SJSA1 (cell line): ENCODE measurements around the gene ETV6. TPM values are rescaled to one million over a fixed set of nuclear protein-coding genes. Genes with fewer than 3 reads are reported as not detected.

ENCODE experiments used
- DNase-seq, 2 experiments: peaks; one replicate each; pipeline ENCODE4 v3.0.0-alpha.2; 2015 to 2020; ENCODE audit warnings: low spot score in 2 of 2, low read depth in 1 of 2
- H3K27ac ChIP-seq: fragments of 250-450 bp; sonication (Bioruptor Pico); 2 replicates; pipeline ENCODE4 v1.5.1; 2020; ENCODE audit warnings: mild to moderate bottlenecking, moderate library complexity
- H3K27me3 ChIP-seq: fragments of 250-450 bp; sonication (Bioruptor Pico); replicated peaks from 2 replicates; pipeline ENCODE4 v1.5.1; 2020; ENCODE audit warnings: mild to moderate bottlenecking, moderate library complexity
- H3K36me3 ChIP-seq: fragments of 250-450 bp; sonication (Bioruptor Pico); 2 replicates; pipeline ENCODE4 v1.5.1; 2020; ENCODE audit warnings: mild to moderate bottlenecking
- H3K4me1 ChIP-seq: fragments of 250-450 bp; sonication (Bioruptor Pico); replicated peaks from 2 replicates; pipeline ENCODE4 v1.6.1; 2021; ENCODE audit warnings: mild to moderate bottlenecking
- H3K4me3 ChIP-seq: fragments of 250-450 bp; sonication (Bioruptor Pico); 2 replicates; pipeline ENCODE4 v1.5.1; 2020; ENCODE audit warnings: mild to moderate bottlenecking
- H3K9me3 ChIP-seq: fragments of 250-450 bp; sonication (Bioruptor Pico); replicated peaks from 2 replicates; pipeline ENCODE4 v1.5.1; 2020; ENCODE audit warnings: mild to moderate bottlenecking
- total RNA-seq: library from RNA; depleted of rRNA; stranded (reverse); fragments of >200 nt; shearing (Covaris generic); gene quantifications from 2 replicates; pipeline ENCODE4 v1.2.3, GENCODE V29; 2014

Gene ETV6
- total RNA-seq, 1 experiment from 2014 or later = 8.0 TPM

DNA sequence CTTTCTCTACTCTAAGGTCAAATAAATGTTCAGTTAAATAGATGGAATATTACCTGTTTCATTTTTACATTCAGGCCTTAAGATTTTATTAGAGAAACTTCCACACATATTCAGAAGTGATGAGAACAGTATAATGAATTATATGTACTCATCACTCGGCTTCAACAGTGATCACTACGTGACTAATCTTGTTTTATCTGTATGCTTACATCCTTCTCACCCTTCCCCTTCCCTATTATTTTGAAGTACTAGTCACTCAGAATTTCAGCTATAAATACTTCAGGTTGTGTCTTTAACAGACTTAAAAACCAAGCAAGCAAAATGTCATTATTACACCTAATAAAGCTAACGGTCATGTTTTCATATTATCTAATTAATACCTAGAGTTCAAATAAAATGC is 34.9 kb downstream of the ETV6 start:
- DNase-seq = peak in 1 of 2 experiments; percentile 21
- Histone ChIP-seq H3K9me3 (no peaks in the 10 kb centered on the region), H3K27ac (peak overlapping the region; percentile 4; the same call in 1 of the 2 replicates), H3K4me1 (peaks cover 37% of the 10 kb centered on the region), H3K4me3 (no peak overlapping the region), H3K36me3 (0 out of 2 replicates have a peak, but pooled peaks cover 3% of the 10 kb centered on the region), H3K27me3 (no peaks in the 10 kb centered on the region)

DNA sequence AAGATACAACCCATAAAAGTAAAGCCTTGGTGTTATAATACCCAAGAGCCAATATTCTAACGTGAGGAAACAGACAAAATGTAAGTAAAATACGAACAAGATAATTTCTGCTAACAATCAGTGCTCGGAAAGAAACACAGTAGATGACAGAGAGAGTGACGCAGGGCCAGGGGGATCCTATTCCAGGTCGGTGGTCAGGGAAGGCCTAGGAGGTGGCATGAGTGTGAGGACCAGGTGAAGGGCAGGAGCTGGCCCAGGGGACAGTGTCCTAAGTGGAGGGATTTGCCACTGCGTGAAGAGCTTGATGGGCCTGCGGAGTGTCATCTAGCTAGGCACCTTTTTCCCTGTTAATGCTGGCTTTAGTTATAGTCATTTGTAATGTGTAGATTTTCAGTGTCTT is 35.3 kb downstream of the ETV6 start:
- H3K9me3 ChIP-seq = no peaks in the 10 kb centered on the region
- peak overlapping the region; percentile 4; the same call in 1 of the 2 replicates for H3K27ac ChIP-seq
- no peak for DNase-seq
- no peaks in the 10 kb centered on the region for H3K27me3 ChIP-seq
- H3K4me1 ChIP-seq = peaks cover 38% of the 10 kb centered on the region
- no peak overlapping the region for H3K4me3 ChIP-seq
- H3K36me3 ChIP-seq = 0 out of 2 replicates have a peak, but pooled peaks cover 3% of the 10 kb centered on the region

DNA sequence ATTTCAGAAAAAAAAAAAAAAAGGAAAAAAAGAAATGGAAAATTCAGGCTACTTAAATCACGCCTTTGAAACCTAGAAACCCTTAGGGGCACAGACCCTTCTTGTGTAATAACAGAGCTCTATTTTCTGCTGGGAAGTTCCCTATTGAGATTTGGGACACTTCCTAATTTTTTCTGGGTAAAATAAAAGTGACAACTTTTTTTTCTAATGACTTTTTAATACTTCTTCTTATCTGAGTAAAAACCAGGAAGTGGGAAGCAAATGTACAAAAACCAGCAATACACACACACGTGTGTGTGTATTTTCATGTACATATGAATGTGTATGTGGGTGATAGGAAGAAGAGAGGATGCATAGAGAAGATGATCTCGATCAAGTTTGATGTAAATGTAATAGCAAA is 35.8 kb downstream of the ETV6 start:
- H3K27me3 ChIP-seq = no peaks in the 10 kb centered on the region
- H3K4me1 ChIP-seq = peaks cover 38% of the 10 kb centered on the region
- no peak overlapping the region for H3K4me3 ChIP-seq

DNA sequence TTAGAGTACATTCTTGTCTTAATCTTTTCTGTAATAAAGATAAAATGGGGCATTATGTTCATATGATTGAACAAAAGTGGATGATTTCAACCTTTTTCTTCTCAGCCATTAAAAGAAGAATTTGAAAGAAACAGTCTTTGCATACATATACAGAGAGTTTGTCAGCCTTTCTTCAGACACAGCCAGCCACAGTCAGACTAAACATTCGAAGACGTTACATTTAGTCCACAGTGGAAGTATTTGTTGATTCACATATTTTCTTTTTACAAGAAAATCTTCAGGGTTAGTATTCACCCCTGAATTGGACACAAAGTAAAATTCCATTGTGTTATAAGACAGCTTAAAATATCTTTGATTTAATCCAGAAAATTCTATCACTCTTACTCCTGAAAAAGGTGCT is 36.2 kb downstream of the ETV6 start:
- peak in 1 of 2 experiments; percentile 54 for DNase-seq
- no peak overlapping the region for H3K4me3 ChIP-seq
- peak overlapping the region; percentile 14 for H3K27ac ChIP-seq
- H3K27me3 ChIP-seq = no peaks in the 10 kb centered on the region
- no peaks in the 10 kb centered on the region for H3K9me3 ChIP-seq
- 0 out of 2 replicates have a peak, but pooled peaks cover 3% of the 10 kb centered on the region for H3K36me3 ChIP-seq
- peaks cover 38% of the 10 kb centered on the region for H3K4me1 ChIP-seq

More for the DNA sequence above, 35.8 kb downstream of the ETV6 start:
- peak overlapping the region; percentile 14 for H3K27ac ChIP-seq
- no peaks in the 10 kb centered on the region for H3K9me3 ChIP-seq
- H3K36me3 ChIP-seq = 0 out of 2 replicates have a peak, but pooled peaks cover 3% of the 10 kb centered on the region
- DNase-seq = no peak

DNA sequence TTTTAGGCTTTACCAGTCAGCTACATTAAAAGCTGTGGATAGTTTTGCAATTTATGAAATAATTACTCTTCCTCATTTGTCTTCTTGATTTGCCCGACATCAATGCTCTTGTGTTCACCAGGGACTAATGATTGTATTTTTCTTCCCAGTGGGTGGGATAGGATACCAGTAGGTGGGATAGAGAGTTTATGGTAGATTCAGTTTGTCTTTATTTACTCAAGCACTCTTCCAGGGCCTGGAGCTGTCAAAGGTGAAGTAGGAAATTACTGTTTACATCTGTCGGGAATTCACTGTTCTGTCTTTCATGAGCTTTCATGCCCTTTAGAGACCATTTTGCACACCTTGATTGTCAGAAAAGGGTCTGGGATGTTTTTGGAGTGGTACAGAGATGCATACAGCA is 36.6 kb downstream of the ETV6 start:
- Histone ChIP-seq H3K27me3 (no peaks in the 10 kb centered on the region), H3K27ac (peak overlapping the region; percentile 14), H3K9me3 (no peaks in the 10 kb centered on the region), H3K4me3 (no peak overlapping the region), H3K4me1 (peaks cover 38% of the 10 kb centered on the region), H3K36me3 (0 out of 2 replicates have a peak, but pooled peaks cover 3% of the 10 kb centered on the region)
- DNase-seq = no peak

DNA sequence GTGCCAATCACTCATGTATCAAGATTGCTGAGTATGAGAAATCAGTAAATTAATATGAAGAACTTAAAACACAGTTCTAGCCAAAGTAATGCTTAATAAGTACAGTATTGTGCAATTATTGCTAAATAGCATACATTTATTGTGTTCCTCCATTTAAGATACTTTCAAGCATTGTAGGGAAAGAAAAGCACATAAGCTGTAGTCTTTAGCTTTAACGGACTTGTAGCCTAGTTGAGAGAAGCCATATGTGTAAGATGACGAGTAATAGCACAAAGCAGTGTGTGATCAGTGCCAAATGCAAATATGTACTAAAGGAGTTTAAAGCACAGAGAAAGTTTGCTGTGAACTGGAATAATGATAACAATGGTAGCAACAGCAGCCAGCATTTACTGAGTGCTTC is 38.1 kb downstream of the ETV6 start:
- Histone ChIP-seq H3K27ac (no peak overlapping the region), H3K36me3 (0 out of 2 replicates have a peak, but pooled peaks cover 3% of the 10 kb centered on the region), H3K9me3 (no peaks in the 10 kb centered on the region), H3K4me3 (no peak overlapping the region), H3K4me1 (peaks cover 38% of the 10 kb centered on the region), H3K27me3 (no peaks in the 10 kb centered on the region)
- no peak for DNase-seq

DNA sequence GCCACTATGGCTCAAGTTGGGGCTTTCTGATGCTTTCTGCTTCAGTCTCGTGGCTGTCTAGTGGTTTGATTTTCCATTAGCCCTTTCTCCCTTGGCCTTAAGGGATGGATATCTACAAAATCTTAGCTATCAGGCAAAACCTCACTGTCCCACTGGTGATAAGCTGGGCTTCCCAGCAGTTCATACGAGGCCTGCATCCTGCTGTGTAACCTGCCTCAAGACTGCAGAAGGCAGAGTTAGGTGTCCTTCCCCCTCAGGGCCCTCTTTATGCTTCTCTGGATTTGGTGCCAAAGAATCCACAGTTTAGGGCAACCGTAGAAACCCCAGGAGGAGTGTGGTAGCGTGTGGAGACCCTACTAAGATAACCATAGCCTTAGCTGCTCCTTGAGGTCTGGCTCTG is 38.9 kb downstream of the ETV6 start:
- Histone ChIP-seq H3K36me3 (0 out of 2 replicates have a peak, but pooled peaks cover 3% of the 10 kb centered on the region), H3K27me3 (no peaks in the 10 kb centered on the region), H3K27ac (no peak overlapping the region), H3K4me3 (no peak overlapping the region), H3K9me3 (no peaks in the 10 kb centered on the region), H3K4me1 (peaks cover 38% of the 10 kb centered on the region)
- DNase-seq = no peak

DNA sequence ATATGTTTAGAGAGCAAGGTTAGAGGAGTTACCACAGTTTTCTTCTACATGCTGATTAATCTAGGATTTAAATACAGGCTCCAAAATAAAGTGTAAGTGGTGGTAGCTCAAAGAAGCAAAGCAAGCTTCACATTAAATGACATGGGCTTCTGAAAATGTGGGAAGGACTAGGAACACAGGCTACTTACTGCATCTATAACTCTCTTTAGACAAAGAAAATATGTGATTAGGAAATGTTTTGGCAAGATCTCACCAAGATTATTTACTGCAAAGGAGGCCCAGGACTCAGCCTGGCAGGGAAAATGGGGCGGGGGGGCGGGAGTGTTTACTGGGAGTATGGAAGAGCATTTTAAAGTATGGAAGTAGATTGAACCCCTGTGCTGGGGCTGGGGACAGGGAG is 39.4 kb downstream of the ETV6 start:
- no peaks in the 10 kb centered on the region for H3K27me3 ChIP-seq
- peaks cover 37% of the 10 kb centered on the region for H3K4me1 ChIP-seq
- H3K9me3 ChIP-seq = no peaks in the 10 kb centered on the region
- no peak overlapping the region; the same call in 1 of the 2 replicates for H3K27ac ChIP-seq
- H3K4me3 ChIP-seq = no peak overlapping the region
- DNase-seq = no peak
- 0 out of 2 replicates have a peak, but pooled peaks cover 3% of the 10 kb centered on the region for H3K36me3 ChIP-seq

DNA sequence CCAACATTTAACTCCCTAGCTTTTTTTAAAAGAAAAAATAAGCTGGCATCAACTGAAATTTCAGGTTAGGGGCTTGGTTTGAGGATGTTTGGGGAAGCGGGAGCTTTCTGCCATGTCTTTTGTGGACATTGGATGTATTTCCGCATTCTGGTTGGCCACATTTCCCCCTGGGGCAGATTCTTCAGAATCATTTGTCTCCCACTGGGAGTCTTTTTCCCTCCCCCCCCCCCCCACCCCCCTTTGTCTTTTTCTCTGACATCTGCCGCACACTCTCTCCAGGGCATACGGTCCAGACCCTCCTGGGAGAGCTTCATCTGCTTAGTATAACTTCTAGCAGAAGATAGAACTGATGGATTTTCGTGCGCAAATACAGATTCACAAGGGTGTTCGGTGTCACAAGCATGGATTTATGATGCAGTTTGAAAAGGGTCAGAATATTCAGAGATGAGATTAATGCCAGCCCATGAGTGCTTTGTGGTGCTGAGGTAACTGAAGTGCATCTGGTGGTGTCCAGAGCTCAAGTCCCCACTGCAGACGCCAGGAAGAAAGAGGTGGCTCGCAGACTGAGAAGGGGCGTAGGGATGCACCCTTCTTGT is 40.2 kb downstream of the ETV6 start:
- no peaks in the 10 kb centered on the region for H3K9me3 ChIP-seq
- peaks cover 29% of the 10 kb centered on the region for H3K4me1 ChIP-seq
- peak overlapping the region; percentile 22; the same call in 1 of the 2 replicates for H3K27ac ChIP-seq
- DNase-seq = no peak
- no peaks in the 10 kb centered on the region for H3K27me3 ChIP-seq
- 0 out of 2 replicates have a peak, but pooled peaks cover 3% of the 10 kb centered on the region for H3K36me3 ChIP-seq
- no peak overlapping the region for H3K4me3 ChIP-seq

DNA sequence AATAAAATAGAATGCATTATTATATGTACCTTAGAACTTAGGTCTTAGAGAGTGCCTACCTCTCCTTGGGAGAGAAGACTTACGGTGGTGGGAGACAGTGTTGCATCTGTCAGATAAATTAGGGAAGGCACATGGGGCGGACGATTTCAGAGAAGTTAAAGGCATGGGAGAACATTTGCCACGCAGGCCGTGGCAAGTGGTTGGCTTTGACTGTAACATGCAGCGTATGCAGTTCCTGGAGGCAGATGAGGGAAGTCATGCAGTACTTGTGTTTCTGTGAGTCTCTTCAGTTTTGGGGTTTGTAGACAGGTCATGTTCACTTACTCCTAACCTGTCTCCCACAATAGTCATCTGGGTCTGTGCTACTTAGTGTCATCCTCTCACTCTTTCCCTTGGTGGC is 43.6 kb downstream of the ETV6 start:
- Histone ChIP-seq H3K27me3 (no peaks in the 10 kb centered on the region), H3K4me3 (no peak overlapping the region), H3K27ac (no peak overlapping the region), H3K4me1 (0 out of 2 replicates have a peak, but pooled peaks cover 7% of the 10 kb centered on the region), H3K9me3 (no peaks in the 10 kb centered on the region), H3K36me3 (peaks cover 3% of the 10 kb centered on the region; the same call in 1 of the 2 replicates)
- no peak for DNase-seq

DNA sequence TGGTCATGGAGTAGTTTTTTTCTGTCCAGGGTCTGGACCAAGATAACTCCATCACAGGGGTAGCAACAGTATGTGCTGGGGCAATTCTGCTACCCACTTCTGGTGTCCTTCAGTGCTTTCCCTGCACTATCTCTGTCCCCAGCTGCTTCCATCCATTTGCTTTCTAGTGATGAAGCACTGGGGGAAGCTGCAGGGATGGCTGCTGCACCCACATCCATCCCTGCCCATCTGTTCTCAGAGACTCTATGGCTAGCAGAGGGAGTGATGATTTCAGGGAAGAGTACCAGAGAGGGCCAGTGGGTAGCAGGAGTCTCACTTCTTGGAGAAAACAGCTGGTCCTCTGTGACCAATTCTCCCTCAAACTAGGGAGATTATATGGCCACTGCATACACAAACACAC is 44.1 kb downstream of the ETV6 start:
- Histone ChIP-seq H3K27ac (no peak overlapping the region), H3K9me3 (no peaks in the 10 kb centered on the region), H3K4me3 (no peak overlapping the region), H3K27me3 (no peaks in the 10 kb centered on the region), H3K36me3 (peaks cover 3% of the 10 kb centered on the region; the same call in 1 of the 2 replicates), H3K4me1 (0 out of 2 replicates have a peak, but pooled peaks cover 5% of the 10 kb centered on the region)
- no peak for DNase-seq

DNA sequence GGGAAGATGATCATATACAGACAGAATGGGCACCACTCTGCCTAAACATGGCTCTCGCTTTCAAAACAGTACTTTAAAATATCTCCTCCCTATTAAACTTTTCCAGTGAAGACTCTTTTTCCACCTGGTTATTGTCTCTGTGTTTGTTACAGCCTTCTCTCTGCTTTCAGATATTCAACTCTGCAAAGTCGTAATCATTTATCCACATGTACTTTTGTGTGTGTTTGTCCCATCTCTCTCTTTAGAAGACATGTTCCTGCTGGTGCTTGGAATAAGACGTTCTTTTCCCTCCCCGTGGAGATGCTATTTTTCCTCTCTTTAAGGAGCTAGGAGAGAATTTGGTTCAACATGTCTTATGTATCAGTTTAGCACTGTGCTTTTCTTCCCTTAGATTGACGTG is 45.1 kb downstream of the ETV6 start:
- no peak for DNase-seq
- Histone ChIP-seq H3K4me3 (no peak overlapping the region), H3K4me1 (no peaks in the 10 kb centered on the region), H3K27me3 (no peaks in the 10 kb centered on the region), H3K36me3 (peaks cover 3% of the 10 kb centered on the region; the same call in 1 of the 2 replicates), H3K9me3 (no peaks in the 10 kb centered on the region), H3K27ac (no peak overlapping the region)

DNA sequence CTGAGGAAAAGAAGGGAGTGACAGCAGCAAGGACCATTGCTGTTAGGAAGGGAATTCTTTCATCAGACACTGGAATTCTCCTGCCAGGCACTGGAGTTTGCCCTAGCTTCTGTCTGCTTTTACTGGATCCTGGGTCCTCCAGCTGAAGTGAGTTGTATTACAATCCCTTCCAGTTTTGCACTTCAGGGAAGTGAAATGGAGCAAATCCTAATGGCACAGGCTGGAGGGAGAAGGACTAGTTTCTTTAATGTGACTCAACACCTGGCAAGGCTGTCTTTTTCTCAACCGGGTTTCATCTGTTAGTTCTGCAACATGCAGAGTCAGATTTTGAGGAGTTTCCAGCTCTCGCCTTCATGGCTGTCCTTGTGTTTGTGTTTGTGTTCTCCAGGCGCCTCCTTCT is 45.8 kb downstream of the ETV6 start:
- no peak overlapping the region for H3K27ac ChIP-seq

DNA sequence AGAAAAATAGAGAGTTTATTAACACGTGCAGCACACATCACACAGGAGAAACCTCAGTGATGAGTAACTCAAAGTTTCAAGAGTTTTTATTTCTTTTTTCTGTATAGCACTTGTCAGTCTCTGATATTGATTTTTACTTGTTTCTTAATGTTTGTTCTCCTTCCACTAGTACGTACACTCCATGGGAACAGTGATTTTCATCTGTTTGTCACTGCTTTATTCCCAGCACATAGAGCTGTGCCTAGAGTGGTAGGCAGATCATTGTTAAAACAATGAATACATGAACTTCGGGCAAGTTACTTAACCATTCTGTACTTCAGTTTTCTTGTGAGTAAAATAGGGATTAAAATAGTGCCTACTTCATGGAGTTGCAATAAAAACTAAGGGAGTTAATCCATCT is 46.6 kb downstream of the ETV6 start:
- Histone ChIP-seq H3K27me3 (no peaks in the 10 kb centered on the region), H3K4me3 (no peak overlapping the region), H3K27ac (no peak overlapping the region), H3K36me3 (peaks cover 3% of the 10 kb centered on the region; the same call in 1 of the 2 replicates), H3K4me1 (no peaks in the 10 kb centered on the region), H3K9me3 (no peaks in the 10 kb centered on the region)
- no peak for DNase-seq

More for the DNA sequence above, 45.8 kb downstream of the ETV6 start:
- H3K4me3 ChIP-seq = no peak overlapping the region
- no peak for DNase-seq
- H3K9me3 ChIP-seq = no peaks in the 10 kb centered on the region
- H3K4me1 ChIP-seq = no peaks in the 10 kb centered on the region
- H3K36me3 ChIP-seq = peaks cover 3% of the 10 kb centered on the region; the same call in 1 of the 2 replicates
- no peaks in the 10 kb centered on the region for H3K27me3 ChIP-seq
